Measurements from ENCODE around the gene TMOD2.

- no peak for TF ChIP-seq CTCF (IDR thresholded peaks at IDR 0.05 in 4 of 5, conservative IDR thresholded peaks at IDR 0.05 in 1 of 5)
- no peak for TF ChIP-seq POLR2A (IDR thresholded peaks at IDR 0.05)
These were observed 29.2 kb downstream of the TMOD2 start for GRCh38 chr15:51780636-51781035.
